H9 (cell line): Measurements from ENCODE around the gene STK32B. TPM values are rescaled to one million over a fixed set of nuclear protein-coding genes. Genes with fewer than 3 reads are reported as not detected.

Experiments used
- DNase-seq: peaks from one replicate; pipeline ENCODE4 v3.0.0-alpha.2; 2017
- H2AFZ ChIP-seq: one replicate; pipeline ENCODE4 v1.6.1; 2013; ENCODE audit warnings: mild to moderate bottlenecking, low read length, control low read depth, moderate library complexity
- H2AK5ac ChIP-seq: 2 replicates; pipeline ENCODE4 v1.6.1; 2013; ENCODE audit warnings: low read length, control low read depth, mixed read lengths; ENCODE audit not compliant: insufficient read length
- H2BK120ac ChIP-seq: one replicate; pipeline ENCODE4 v1.6.1; 2013; ENCODE audit warnings: low read depth, mild to moderate bottlenecking, low read length, control low read depth, inconsistent platforms; ENCODE audit not compliant: poor library complexity, severe bottlenecking
- H2BK12ac ChIP-seq: 2 replicates; pipeline ENCODE4 v1.6.1; 2013; ENCODE audit warnings: low read length, control low read depth, mixed read lengths, low read depth; ENCODE audit not compliant: insufficient read length
- H2BK15ac ChIP-seq: 2 replicates; pipeline ENCODE4 v1.6.1; 2013; ENCODE audit warnings: low read depth, low read length, control low read depth
- H2BK20ac ChIP-seq: one replicate; pipeline ENCODE4 v1.6.1; 2013; ENCODE audit warnings: low read depth, mild to moderate bottlenecking, low read length, control low read depth, inconsistent platforms; ENCODE audit not compliant: poor library complexity, severe bottlenecking
- H2BK5ac ChIP-seq: 2 replicates; pipeline ENCODE4 v1.6.1; 2013; ENCODE audit warnings: low read length, control low read depth, mixed read lengths; ENCODE audit not compliant: insufficient read length
- H3K14ac ChIP-seq: 2 replicates; pipeline ENCODE4 v1.6.1; 2013; ENCODE audit warnings: low read length, control low read depth; ENCODE audit not compliant: insufficient read depth
- H3K18ac ChIP-seq: 2 replicates; pipeline ENCODE4 v1.6.1; 2013; ENCODE audit warnings: low read depth, mild to moderate bottlenecking, mixed read lengths, low read length, control low read depth; ENCODE audit not compliant: insufficient read length
- H3K23ac ChIP-seq: 2 replicates; pipeline ENCODE4 v1.6.1; 2013; ENCODE audit warnings: low read length, control low read depth, mixed read lengths, low read depth; ENCODE audit not compliant: insufficient read length
- H3K23me2 ChIP-seq: 2 replicates; pipeline ENCODE4 v1.6.1; 2013; ENCODE audit warnings: low read depth, mild to moderate bottlenecking, mixed read lengths, low read length, control low read depth; ENCODE audit not compliant: insufficient read length, poor library complexity, severe bottlenecking
- H3K27ac ChIP-seq: 2 replicates; pipeline ENCODE4 v1.5.1; 2013; ENCODE audit warnings: low read length, control low read depth, mixed read lengths, low read depth; ENCODE audit not compliant: insufficient read length
- H3K27me3 ChIP-seq: 2 replicates; pipeline ENCODE4 v1.6.1; 2013; ENCODE audit warnings: low read length, control low read depth, inconsistent platforms; ENCODE audit not compliant: insufficient read depth
- H3K4ac ChIP-seq: 2 replicates; pipeline ENCODE4 v1.6.1; 2013; ENCODE audit warnings: low read depth, mild to moderate bottlenecking, control low read depth, inconsistent platforms, low read length, moderate library complexity
- H3K4me1 ChIP-seq: 2 replicates; pipeline ENCODE4 v1.6.1; 2013; ENCODE audit warnings: low read length, control low read depth, inconsistent platforms; ENCODE audit not compliant: insufficient read depth
- H3K4me2 ChIP-seq: 2 replicates; pipeline ENCODE4 v1.6.1; 2013; ENCODE audit warnings: low read length, control low read depth, mixed read lengths; ENCODE audit not compliant: insufficient read length, insufficient read depth
- H3K56ac ChIP-seq: 2 replicates; pipeline ENCODE4 v1.6.1; 2013; ENCODE audit warnings: low read depth, mild to moderate bottlenecking, mixed read lengths, low read length, control low read depth; ENCODE audit not compliant: insufficient read length
- H3K79me1 ChIP-seq: 2 replicates; pipeline ENCODE4 v1.6.1; 2013; ENCODE audit warnings: low read depth, mild to moderate bottlenecking, moderate library complexity, low read length, control low read depth, inconsistent platforms; ENCODE audit not compliant: insufficient read depth, poor library complexity, severe bottlenecking
- H3K79me2 ChIP-seq: 2 replicates; pipeline ENCODE4 v1.6.1; 2013; ENCODE audit warnings: low read length, control low read depth, inconsistent platforms; ENCODE audit not compliant: insufficient read depth
- H3K9ac ChIP-seq: 2 replicates; pipeline ENCODE4 v1.6.1; 2013; ENCODE audit warnings: low read length, control low read depth, mixed read lengths; ENCODE audit not compliant: insufficient read length; ENCODE audit errors: extremely low read depth
- H3K9me3 ChIP-seq: one replicate; pipeline ENCODE4 v1.6.1; 2013; ENCODE audit warnings: low read depth, low read length, inconsistent platforms; ENCODE audit not compliant: control insufficient read depth
- H3T11ph ChIP-seq: one replicate; pipeline ENCODE4 v1.6.1; 2013; ENCODE audit warnings: mild to moderate bottlenecking, low read length, control low read depth, inconsistent platforms
- H4K20me1 ChIP-seq: one replicate; pipeline ENCODE4 v1.6.1; 2013; ENCODE audit not compliant: control insufficient read depth, insufficient read length, insufficient read depth
- H4K5ac ChIP-seq: 2 replicates; pipeline ENCODE4 v1.6.1; 2013; ENCODE audit warnings: low read depth, mild to moderate bottlenecking, mixed read lengths, low read length, control low read depth; ENCODE audit not compliant: insufficient read length
- H4K8ac ChIP-seq: replicated peaks from 2 replicates; pipeline ENCODE4 v1.6.1; 2013; ENCODE audit warnings: low read length, control low read depth, mixed read lengths, low read depth; ENCODE audit not compliant: insufficient read length
- H4K91ac ChIP-seq: 2 replicates; pipeline ENCODE4 v1.6.1; 2013; ENCODE audit warnings: low read depth, mild to moderate bottlenecking, moderate library complexity, mixed read lengths, low read length, control low read depth; ENCODE audit not compliant: insufficient read length
- H3K27ac Mint-ChIP-seq, 3 experiments: 2 replicates in 2 of 3; 3 replicates in 1 of 3; pipeline ENCODE4 v1.8.0; 2020 to 2021; ENCODE audit warnings: mixed read lengths in 3 of 3, mild to moderate bottlenecking in 1 of 3, moderate library complexity in 1 of 3
- H3K27me3 Mint-ChIP-seq: 2 replicates; pipeline ENCODE4 v1.8.0; 2021; ENCODE audit warnings: low read depth, mild to moderate bottlenecking, moderate library complexity, mixed read lengths
- H3K36me3 Mint-ChIP-seq, 3 experiments: 2 replicates in 2 of 3; 3 replicates in 1 of 3; pipeline ENCODE4 v1.8.0; 2020 to 2021; ENCODE audit warnings: low read depth in 3 of 3, mixed read lengths in 3 of 3; ENCODE audit not compliant: insufficient read depth in 1 of 3
- H3K4me1 Mint-ChIP-seq, 2 experiments: 2 replicates each; pipeline ENCODE4 v1.8.0; 2020; ENCODE audit warnings: mixed read lengths in 2 of 2
- H3K4me3 Mint-ChIP-seq, 2 experiments: 2 replicates in 1 of 2; 3 replicates in 1 of 2; pipeline ENCODE4 v1.8.0; 2020 to 2021; ENCODE audit warnings: mild to moderate bottlenecking in 2 of 2, mixed read lengths in 2 of 2, moderate library complexity in 1 of 2
- H3K9me3 Mint-ChIP-seq, 2 experiments: 2 replicates in 1 of 2; 3 replicates in 1 of 2; pipeline ENCODE4 v1.8.0; 2020; ENCODE audit warnings: mild to moderate bottlenecking in 2 of 2, mixed read lengths in 2 of 2, moderate library complexity in 1 of 2
- CTCF ChIP-seq: fragments of 200-600 bp; sonication (generic); conservative IDR thresholded peaks from 3 replicates; pipeline ENCODE4 v1.8.0; 2021; ENCODE audit warnings: antibody characterized with exemption, mild to moderate bottlenecking
- WGBS: extraction: QIAGEN DNeasy Blood & Tissue Kit; methylation state at CpG from one replicate; pipeline ENCODE4 v1.1.7; 2013; ENCODE audit warnings: missing lambda C conversion rate, low lambda C conversion rate, mixed read lengths; ENCODE audit not compliant: insufficient read length; ENCODE audit errors: extremely low coverage; 5-methylcytosine and 5-hydroxymethylcytosine counted together
- total RNA-seq: library from RNA; stranded (reverse); gene quantifications from 2 replicates; pipeline ENCODE4 v1.2.1, GENCODE V29; 2021

Gene STK32B
- total RNA-seq, 1 experiment from 2014 or later: 1.0 TPM

DNA sequence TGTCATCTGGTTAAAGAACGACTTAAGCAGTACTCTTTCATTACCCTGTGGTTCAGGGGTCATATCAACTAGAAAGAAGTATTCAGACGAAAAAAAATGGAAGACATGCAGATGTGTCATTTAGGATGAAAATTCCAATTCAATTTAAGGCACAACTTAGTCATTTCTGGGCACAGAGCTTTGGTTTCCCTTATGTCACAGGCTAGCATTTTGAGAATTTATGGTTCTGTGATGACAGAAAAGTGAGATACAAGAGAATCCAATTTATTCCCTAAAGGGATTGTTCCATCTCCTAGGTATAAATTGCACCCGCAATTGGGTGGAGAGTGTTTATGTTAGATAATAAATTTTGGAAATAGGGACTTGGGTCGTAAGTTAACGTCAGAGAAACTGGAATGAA is 306.6 kb downstream of the STK32B start:
- H2BK5ac ChIP-seq: no peak overlapping the region
- no peaks in the 10 kb centered on the region for H3K4me1 ChIP-seq
- H3K79me1 ChIP-seq: no peaks in the 10 kb centered on the region
- no peak overlapping the region for H2AFZ ChIP-seq
- H3K9ac ChIP-seq: no peak overlapping the region
- no peak overlapping the region for H2BK15ac ChIP-seq
- no peak overlapping the region for H3K27ac ChIP-seq
- no peak overlapping the region for H3K4ac ChIP-seq
- H3T11ph ChIP-seq: no peak overlapping the region
- no peaks in the 10 kb centered on the region for H4K20me1 ChIP-seq
- H2BK12ac ChIP-seq: no peak overlapping the region
- no peak overlapping the region for H3K27ac Mint-ChIP-seq
- no peaks in the 10 kb centered on the region for H3K36me3 Mint-ChIP-seq
- H3K18ac ChIP-seq: no peak overlapping the region
- H3K4me3 Mint-ChIP-seq: no peak overlapping the region
- H3K27me3 Mint-ChIP-seq: peaks cover 41% of the 10 kb centered on the region
- H3K23ac ChIP-seq: no peak overlapping the region
- H4K91ac ChIP-seq: no peak overlapping the region
- no peak overlapping the region for H3K14ac ChIP-seq
- H4K5ac ChIP-seq: no peak overlapping the region
- H3K27me3 ChIP-seq: no peaks in the 10 kb centered on the region
- H3K23me2 ChIP-seq: no peaks in the 10 kb centered on the region
- 100% methylated on average over 2 of the region's 5 CpGs for WGBS
- no peaks in the 10 kb centered on the region for H3K9me3 Mint-ChIP-seq
- no peak for TF ChIP-seq CTCF
- no peak overlapping the region for H4K8ac ChIP-seq
- no peak overlapping the region for H3K56ac ChIP-seq
- H3K9me3 ChIP-seq: no peaks in the 10 kb centered on the region
- no peaks in the 10 kb centered on the region for H3K79me2 ChIP-seq
- DNase-seq: no peak
- no peak overlapping the region for H2BK20ac ChIP-seq
- peaks cover 0 to 4% of the 10 kb centered on the region in 2 experiments; a peak in 2 of 4 replicates for H3K4me1 Mint-ChIP-seq
- H3K4me2 ChIP-seq: no peak overlapping the region
- no peak overlapping the region for H2AK5ac ChIP-seq
- no peak overlapping the region for H2BK120ac ChIP-seq
